Measurements from ENCODE around the gene FGFR1OP2.

The FGFR1OP2 gene

DNA sequence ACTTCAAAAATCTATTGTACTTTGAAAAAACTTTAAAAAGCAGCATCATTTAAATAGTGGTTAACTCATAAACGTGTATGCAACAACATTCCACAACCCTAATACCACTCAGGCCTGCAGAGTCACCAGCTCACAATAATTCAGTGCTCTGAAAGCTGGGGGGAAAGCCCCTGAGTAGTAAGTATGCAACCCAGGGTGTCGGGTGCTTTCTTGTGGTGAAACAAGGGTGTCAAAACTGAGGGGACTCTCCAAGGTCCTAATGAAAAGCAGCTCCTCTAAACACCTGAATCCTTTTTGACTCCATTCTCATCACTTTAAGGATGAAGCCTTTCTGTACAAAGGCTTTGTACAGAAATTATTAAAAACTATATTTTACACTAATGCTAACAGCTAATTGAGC is 33.7 kb downstream of the FGFR1OP2 start:
- Histone ChIP-seq H3K27ac (ENCODE audit: low read depth, low read length) (no peak overlapping the region), H3K9ac (ENCODE audit: low read depth in 1 of 2, low read length in 2 of 2) (no peak overlapping the region), H3K27me3 (ENCODE audit: control insufficient read depth in 1 of 2, insufficient read depth in 2 of 2, low read length in 2 of 2) (no peaks in the 10 kb centered on the region), H3K4me1 (ENCODE audit: control insufficient read depth in 1 of 2, insufficient read depth in 2 of 2, low read length in 2 of 2) (peaks cover 0 to 4% of the 10 kb centered on the region in 2 donors), H3K36me3 (ENCODE audit: control insufficient read depth in 1 of 2, insufficient read depth in 2 of 2, low read length in 2 of 2) (peaks cover 21 to 34% of the 10 kb centered on the region in 2 donors), H3K4me3 (ENCODE audit: low read depth in 1 of 2, low read length in 2 of 2) (no peak overlapping the region), H3K9me3 (ENCODE audit: control insufficient read depth in 1 of 2, low read length in 2 of 2) (no peaks in the 10 kb centered on the region)

GRCh38 chr12:26976687-26977086 is 38.4 kb downstream of the FGFR1OP2 start:
- H3K9ac ChIP-seq (ENCODE audit: low read depth in 1 of 2, low read length in 2 of 2): no peak overlapping the region
- H3K4me3 ChIP-seq (ENCODE audit: low read depth in 1 of 2, low read length in 2 of 2): no peak overlapping the region
- peaks cover 21 to 48% of the 10 kb centered on the region in 2 donors for H3K36me3 ChIP-seq (ENCODE audit: control insufficient read depth in 1 of 2, insufficient read depth in 2 of 2, low read length in 2 of 2)
- H3K27ac ChIP-seq (ENCODE audit: low read depth, low read length): no peak overlapping the region
- H3K27me3 ChIP-seq (ENCODE audit: control insufficient read depth in 1 of 2, insufficient read depth in 2 of 2, low read length in 2 of 2): no peaks in the 10 kb centered on the region
- no peaks in the 10 kb centered on the region for H3K9me3 ChIP-seq (ENCODE audit: control insufficient read depth in 1 of 2, low read length in 2 of 2)
- H3K4me1 ChIP-seq (ENCODE audit: control insufficient read depth in 1 of 2, insufficient read depth in 2 of 2, low read length in 2 of 2): no peaks in the 10 kb centered on the region

DNA sequence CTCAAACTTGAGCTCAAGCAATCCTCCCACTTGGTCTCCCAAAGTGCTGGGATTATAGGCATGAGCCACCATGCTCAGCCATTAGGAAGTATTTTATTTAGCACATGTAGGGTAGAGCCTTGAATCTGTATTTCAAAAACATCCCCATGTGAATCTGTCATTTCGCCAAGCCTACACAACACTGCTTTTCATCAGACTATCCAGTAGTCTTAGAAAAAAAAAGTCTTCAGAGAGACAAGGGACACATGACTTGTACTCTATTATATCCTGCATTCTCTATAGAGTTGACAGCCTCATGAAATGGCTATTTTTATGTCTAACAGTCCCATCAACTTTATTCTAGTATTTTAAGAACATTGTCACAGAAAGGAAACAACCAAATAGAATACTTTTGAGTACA is 40.5 kb downstream of the FGFR1OP2 start:
- no peak overlapping the region for H3K9ac ChIP-seq (ENCODE audit: low read depth in 1 of 2, low read length in 2 of 2)
- H3K9me3 ChIP-seq (ENCODE audit: control insufficient read depth in 1 of 2, low read length in 2 of 2): no peaks in the 10 kb centered on the region
- no peak overlapping the region for H3K27ac ChIP-seq (ENCODE audit: low read depth, low read length)
- no peaks in the 10 kb centered on the region for H3K4me1 ChIP-seq (ENCODE audit: control insufficient read depth in 1 of 2, insufficient read depth in 2 of 2, low read length in 2 of 2)
- no peak overlapping the region for H3K4me3 ChIP-seq (ENCODE audit: low read depth in 1 of 2, low read length in 2 of 2)
- peaks cover 19 to 55% of the 10 kb centered on the region in 2 donors for H3K36me3 ChIP-seq (ENCODE audit: control insufficient read depth in 1 of 2, insufficient read depth in 2 of 2, low read length in 2 of 2)
- no peaks in the 10 kb centered on the region for H3K27me3 ChIP-seq (ENCODE audit: control insufficient read depth in 1 of 2, insufficient read depth in 2 of 2, low read length in 2 of 2)

DNA sequence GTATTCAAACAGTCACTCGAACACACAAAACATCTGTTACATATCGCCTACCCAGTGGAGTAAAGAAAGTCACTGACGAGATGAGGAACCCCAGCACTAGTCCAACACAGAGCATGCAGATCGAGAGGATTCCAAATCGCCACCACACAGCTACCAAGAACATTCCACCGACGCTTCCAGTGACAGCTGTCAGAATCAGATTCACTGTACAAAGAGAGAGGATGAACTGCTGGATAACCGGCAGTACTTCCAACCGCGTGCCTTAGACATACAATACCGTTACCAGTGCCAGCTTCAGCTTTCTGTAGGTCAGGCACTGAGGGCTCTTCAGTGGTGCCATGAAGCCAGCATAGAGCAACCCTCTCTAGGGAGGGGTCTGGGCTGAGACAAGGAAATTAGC is 41.5 kb downstream of the FGFR1OP2 start:
- Histone ChIP-seq H3K4me3 (ENCODE audit: low read depth in 1 of 2, low read length in 2 of 2) (no peak overlapping the region), H3K27me3 (ENCODE audit: control insufficient read depth in 1 of 2, insufficient read depth in 2 of 2, low read length in 2 of 2) (no peaks in the 10 kb centered on the region), H3K9ac (ENCODE audit: low read depth in 1 of 2, low read length in 2 of 2) (no peak overlapping the region), H3K9me3 (ENCODE audit: control insufficient read depth in 1 of 2, low read length in 2 of 2) (no peaks in the 10 kb centered on the region), H3K27ac (ENCODE audit: low read depth, low read length) (no peak overlapping the region), H3K36me3 (ENCODE audit: control insufficient read depth in 1 of 2, insufficient read depth in 2 of 2, low read length in 2 of 2) (peaks cover 12 to 51% of the 10 kb centered on the region in 2 donors), H3K4me1 (ENCODE audit: control insufficient read depth in 1 of 2, insufficient read depth in 2 of 2, low read length in 2 of 2) (no peaks in the 10 kb centered on the region)

DNA sequence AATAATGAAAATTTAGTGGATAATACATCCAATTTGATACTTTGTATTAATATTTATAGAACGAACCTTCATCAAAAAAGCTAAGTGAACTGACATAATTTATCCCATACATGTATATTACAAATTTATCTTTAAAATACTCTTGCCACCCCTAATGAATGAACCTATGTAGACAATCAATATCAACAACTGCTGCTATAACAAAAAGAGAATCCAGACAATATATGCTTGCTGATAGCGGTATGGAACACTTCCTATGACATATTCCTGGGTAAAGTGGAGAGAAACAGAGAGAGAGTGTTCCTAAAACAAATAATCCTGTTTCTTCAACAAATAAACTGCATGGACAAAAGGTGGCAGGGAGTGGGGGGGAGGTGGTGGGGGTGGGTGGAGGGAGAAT is 44.6 kb downstream of the FGFR1OP2 start:
- Histone ChIP-seq H3K27me3 (ENCODE audit: control insufficient read depth in 1 of 2, insufficient read depth in 2 of 2, low read length in 2 of 2) (no peaks in the 10 kb centered on the region), H3K9ac (ENCODE audit: low read depth in 1 of 2, low read length in 2 of 2) (no peak overlapping the region), H3K4me3 (ENCODE audit: low read depth in 1 of 2, low read length in 2 of 2) (no peak overlapping the region), H3K9me3 (ENCODE audit: control insufficient read depth in 1 of 2, low read length in 2 of 2) (no peaks in the 10 kb centered on the region), H3K27ac (ENCODE audit: low read depth, low read length) (no peak overlapping the region), H3K4me1 (ENCODE audit: control insufficient read depth in 1 of 2, insufficient read depth in 2 of 2, low read length in 2 of 2) (no peaks in the 10 kb centered on the region), H3K36me3 (ENCODE audit: control insufficient read depth in 1 of 2, insufficient read depth in 2 of 2, low read length in 2 of 2) (peaks cover 13 to 38% of the 10 kb centered on the region in 2 donors)

GRCh38 chr12:26987634-26988424 is 49.6 kb downstream of the FGFR1OP2 start:
- H3K36me3 ChIP-seq (ENCODE audit: control insufficient read depth in 1 of 2, insufficient read depth in 2 of 2, low read length in 2 of 2): peaks cover 5 to 40% of the 10 kb centered on the region in 2 donors
- no peaks in the 10 kb centered on the region for H3K27me3 ChIP-seq (ENCODE audit: control insufficient read depth in 1 of 2, insufficient read depth in 2 of 2, low read length in 2 of 2)
- H3K9ac ChIP-seq (ENCODE audit: low read depth in 1 of 2, low read length in 2 of 2): no peak overlapping the region
- H3K9me3 ChIP-seq (ENCODE audit: control insufficient read depth in 1 of 2, low read length in 2 of 2): no peaks in the 10 kb centered on the region
- no peaks in the 10 kb centered on the region for H3K4me1 ChIP-seq (ENCODE audit: control insufficient read depth in 1 of 2, insufficient read depth in 2 of 2, low read length in 2 of 2)
- no peak overlapping the region for H3K27ac ChIP-seq (ENCODE audit: low read depth, low read length)
- H3K4me3 ChIP-seq (ENCODE audit: low read depth in 1 of 2, low read length in 2 of 2): no peak overlapping the region

GRCh38 chr12:26988703-26989102 is 50.4 kb downstream of the FGFR1OP2 start:
- Histone ChIP-seq H3K27ac (ENCODE audit: low read depth, low read length) (no peak overlapping the region), H3K9ac (ENCODE audit: low read depth in 1 of 2, low read length in 2 of 2) (no peak overlapping the region), H3K4me3 (ENCODE audit: low read depth in 1 of 2, low read length in 2 of 2) (no peak overlapping the region), H3K27me3 (ENCODE audit: control insufficient read depth in 1 of 2, insufficient read depth in 2 of 2, low read length in 2 of 2) (no peaks in the 10 kb centered on the region), H3K36me3 (ENCODE audit: control insufficient read depth in 1 of 2, insufficient read depth in 2 of 2, low read length in 2 of 2) (peaks cover 5 to 47% of the 10 kb centered on the region in 2 donors), H3K4me1 (ENCODE audit: control insufficient read depth in 1 of 2, insufficient read depth in 2 of 2, low read length in 2 of 2) (no peaks in the 10 kb centered on the region), H3K9me3 (ENCODE audit: control insufficient read depth in 1 of 2, low read length in 2 of 2) (no peaks in the 10 kb centered on the region)

- Histone ChIP-seq H3K9me3 (ENCODE audit: control insufficient read depth in 1 of 2, low read length in 2 of 2) (no peaks in the 10 kb centered on the region), H3K4me3 (ENCODE audit: low read depth in 1 of 2, low read length in 2 of 2) (no peak overlapping the region), H3K36me3 (ENCODE audit: control insufficient read depth in 1 of 2, insufficient read depth in 2 of 2, low read length in 2 of 2) (peaks cover 8 to 54% of the 10 kb centered on the region in 2 donors), H3K9ac (ENCODE audit: low read depth in 1 of 2, low read length in 2 of 2) (no peak overlapping the region), H3K4me1 (ENCODE audit: control insufficient read depth in 1 of 2, insufficient read depth in 2 of 2, low read length in 2 of 2) (no peaks in the 10 kb centered on the region), H3K27me3 (ENCODE audit: control insufficient read depth in 1 of 2, insufficient read depth in 2 of 2, low read length in 2 of 2) (no peaks in the 10 kb centered on the region), H3K27ac (ENCODE audit: low read depth, low read length) (no peak overlapping the region)
These were observed 51.6 kb downstream of the FGFR1OP2 start for GRCh38 chr12:26989873-26990272.

- Histone ChIP-seq H3K9me3 (ENCODE audit: control insufficient read depth in 1 of 2, low read length in 2 of 2) (no peaks in the 10 kb centered on the region), H3K27me3 (ENCODE audit: control insufficient read depth in 1 of 2, insufficient read depth in 2 of 2, low read length in 2 of 2) (no peaks in the 10 kb centered on the region), H3K4me1 (ENCODE audit: control insufficient read depth in 1 of 2, insufficient read depth in 2 of 2, low read length in 2 of 2) (no peaks in the 10 kb centered on the region), H3K9ac (ENCODE audit: low read depth in 1 of 2, low read length in 2 of 2) (no peak overlapping the region), H3K27ac (ENCODE audit: low read depth, low read length) (no peak overlapping the region), H3K4me3 (ENCODE audit: low read depth in 1 of 2, low read length in 2 of 2) (no peak overlapping the region), H3K36me3 (ENCODE audit: control insufficient read depth in 1 of 2, insufficient read depth in 2 of 2, low read length in 2 of 2) (peaks cover 15 to 56% of the 10 kb centered on the region in 2 donors)
These were observed 53.6 kb downstream of the FGFR1OP2 start for GRCh38 chr12:26991826-26992225.

- H3K9me3 ChIP-seq (ENCODE audit: control insufficient read depth in 1 of 2, low read length in 2 of 2): no peaks in the 10 kb centered on the region
- no peak overlapping the region for H3K27ac ChIP-seq (ENCODE audit: low read depth, low read length)
- H3K27me3 ChIP-seq (ENCODE audit: control insufficient read depth in 1 of 2, insufficient read depth in 2 of 2, low read length in 2 of 2): no peaks in the 10 kb centered on the region
- H3K36me3 ChIP-seq (ENCODE audit: control insufficient read depth in 1 of 2, insufficient read depth in 2 of 2, low read length in 2 of 2): peaks cover 10 to 63% of the 10 kb centered on the region in 2 donors
- no peak overlapping the region for H3K4me3 ChIP-seq (ENCODE audit: low read depth in 1 of 2, low read length in 2 of 2)
- no peaks in the 10 kb centered on the region for H3K4me1 ChIP-seq (ENCODE audit: control insufficient read depth in 1 of 2, insufficient read depth in 2 of 2, low read length in 2 of 2)
- no peak overlapping the region for H3K9ac ChIP-seq (ENCODE audit: low read depth in 1 of 2, low read length in 2 of 2)
These were observed 55.8 kb downstream of the FGFR1OP2 start for GRCh38 chr12:26994109-26994508.
